Central memory CD4-positive, alpha-beta T cell (primary cell): ENCODE data around the gene FUT6.
"Not testable (repeated sequence)": the region's sequence is repeated elsewhere in the genome, so short reads cannot be mapped to it uniquely, and the experiment has no call there.

Experiments used
- DNase-seq: peaks from one replicate; pipeline ENCODE4 v3.0.0; 2022

The FUT6 gene

DNA sequence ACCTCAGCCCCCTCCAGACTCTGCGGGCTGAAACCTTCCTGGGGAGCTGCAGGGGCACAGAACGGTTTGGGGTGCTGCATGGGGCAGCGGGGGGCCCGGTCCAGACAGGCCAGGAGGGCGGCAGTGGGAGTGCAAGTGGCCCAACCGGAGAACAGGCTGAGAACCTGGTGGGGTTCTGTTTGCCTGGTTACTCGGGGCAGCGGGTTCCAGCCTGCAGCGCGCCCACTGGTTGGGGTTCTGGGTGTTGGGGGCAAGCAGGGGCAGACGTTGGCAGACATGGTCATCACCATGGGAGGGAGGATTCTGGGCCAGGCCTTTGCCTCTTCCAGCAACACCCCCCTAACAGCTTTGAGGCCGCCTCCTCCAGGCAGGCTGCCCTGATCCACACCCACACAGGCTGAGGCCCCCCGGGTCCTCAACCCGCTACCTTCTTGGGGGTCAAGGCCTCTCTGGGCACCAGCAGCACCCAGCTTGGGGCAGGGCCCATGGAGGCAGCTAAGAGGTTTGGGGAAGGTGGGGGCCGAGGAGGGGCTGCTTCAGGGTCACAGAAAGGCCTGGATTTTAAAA, 54.8 kb downstream of the FUT6 start, which contains the start of gene PRR22:
TSS of gene PRR22 (minus strand) at position 166 of the 567 bp plus-strand sequence. CDS start at position 80, 86 bp downstream.
- no peak for DNase-seq

DNA sequence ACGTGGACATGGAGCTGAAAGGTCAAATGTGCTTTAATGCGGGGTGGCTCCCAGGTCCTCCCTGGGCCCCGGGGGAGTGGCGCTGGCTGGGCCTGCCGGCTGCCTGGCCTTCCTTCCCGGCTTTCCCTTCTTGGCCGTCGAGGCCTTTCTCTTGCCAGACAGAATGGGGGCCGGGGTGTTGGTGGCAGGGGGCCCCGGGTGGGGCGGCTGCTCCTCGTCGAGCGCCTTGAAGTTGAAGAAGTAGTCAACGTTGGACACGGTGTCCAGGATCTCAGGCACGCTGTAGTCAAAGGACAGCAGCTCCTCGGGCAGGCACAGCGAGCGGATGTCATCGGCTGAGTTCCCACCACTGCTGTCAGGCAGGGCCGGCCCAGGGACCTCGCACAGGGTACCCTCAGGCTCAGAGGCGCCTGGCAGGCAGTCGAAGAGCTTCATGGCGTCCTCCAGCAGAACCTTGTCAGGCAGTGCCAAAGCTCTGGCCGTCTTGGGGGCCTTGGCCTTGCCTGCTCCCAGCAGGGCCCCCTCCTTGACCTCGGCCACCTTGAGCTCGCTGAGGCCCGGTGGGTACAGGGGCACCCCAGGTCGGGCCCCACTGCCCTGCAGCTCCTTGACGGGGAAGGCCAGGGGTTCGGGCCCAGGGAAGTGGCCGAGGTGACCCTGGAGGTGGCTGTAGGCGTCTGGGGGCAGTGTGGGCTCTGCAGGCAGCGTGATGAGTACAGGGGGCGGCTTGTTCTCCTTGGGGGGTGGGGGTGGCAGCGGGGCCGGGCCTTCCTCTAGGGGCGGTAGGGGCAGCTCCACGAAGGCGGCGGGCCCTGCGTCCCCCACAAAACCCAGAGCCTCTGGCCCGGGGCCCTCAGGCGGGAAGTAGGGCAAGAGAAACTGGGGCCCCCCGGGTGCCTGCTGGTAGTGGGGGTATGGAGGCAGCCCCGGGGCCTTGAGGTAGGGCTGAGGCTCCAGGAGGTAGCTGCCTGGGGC, 56.3 kb downstream of the FUT6 start:
- DNase-seq = no peak

DNA sequence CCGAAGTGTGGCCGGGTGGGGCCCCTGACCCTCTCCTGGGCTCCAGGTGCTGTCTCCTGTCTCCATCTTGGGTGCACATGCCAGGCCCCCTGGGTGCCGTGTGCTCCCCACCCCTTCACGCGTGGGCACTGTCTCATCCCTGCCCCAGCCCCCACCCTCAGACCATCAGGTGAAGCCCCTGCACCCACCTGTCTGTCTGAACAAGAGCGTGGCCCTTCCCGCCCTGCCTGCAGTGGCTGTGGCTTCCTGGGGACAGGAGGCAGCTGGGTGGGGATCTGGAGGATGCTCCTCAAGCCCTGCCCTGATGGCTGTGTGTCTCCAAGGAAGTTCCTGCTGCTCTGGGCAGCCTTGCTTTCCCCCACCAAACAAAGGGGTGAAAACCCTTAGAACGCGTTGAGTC, 57.2 kb downstream of the FUT6 start:
- DNase-seq = no peak

DNA sequence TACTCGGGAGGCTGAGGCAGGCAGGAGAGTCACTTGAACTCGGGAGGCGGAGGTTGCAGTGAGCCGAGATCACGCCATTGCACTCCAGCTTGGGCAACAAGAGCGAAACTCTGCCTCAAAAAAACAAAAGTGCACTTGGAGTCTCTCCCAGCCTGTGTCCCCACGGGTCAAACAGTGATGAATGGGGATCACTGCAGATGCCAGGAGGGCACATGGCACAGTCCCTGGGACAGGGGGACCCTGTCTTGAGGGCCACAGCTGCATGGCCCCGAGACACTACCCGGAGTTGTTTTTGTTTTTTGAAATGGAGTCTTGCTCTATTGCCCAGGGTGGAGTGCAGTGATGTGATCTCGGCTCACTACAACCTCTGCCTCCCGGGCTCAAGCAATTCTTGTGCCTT, 58.6 kb downstream of the FUT6 start:
- not testable (repeated sequence) for DNase-seq
